ENCODE data around the gene ADAMTS2.

DNA sequence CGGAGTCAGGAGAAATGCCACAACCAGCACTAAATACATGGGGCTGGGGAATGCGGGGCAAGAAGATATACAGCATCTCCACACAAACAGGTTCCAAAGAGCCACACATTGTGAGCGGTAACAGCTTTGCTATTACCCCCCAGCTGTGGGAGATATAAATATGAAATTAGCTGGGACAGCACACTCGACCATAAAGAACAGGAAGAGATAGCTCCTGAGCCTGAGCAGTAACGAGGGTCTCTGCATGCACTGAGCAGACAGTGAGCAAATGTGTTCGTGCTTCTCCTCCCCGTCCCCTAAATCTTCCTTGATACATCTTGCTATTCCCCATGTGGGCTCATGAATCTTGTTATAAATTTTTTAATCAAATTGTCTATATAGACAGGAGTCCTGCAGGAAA, 53.1 kb downstream of the ADAMTS2 start:
- no peak for TF ChIP-seq CTCF (conservative IDR thresholded peaks at IDR 0.05; ENCODE audit: low read depth, low read length)
- TF ChIP-seq MXI1 (IDR thresholded peaks at IDR 0.05; ENCODE audit: borderline replicate concordance, low read depth, low read length): no peak
- TF ChIP-seq MAZ (IDR thresholded peaks at IDR 0.05; ENCODE audit: borderline replicate concordance, low read depth, low read length): no peak
- TF ChIP-seq RAD21 (IDR thresholded peaks at IDR 0.05; ENCODE audit: low read length): no peak
- TF ChIP-seq SMC3 (IDR thresholded peaks at IDR 0.05; ENCODE audit: low read depth, low read length): no peak
- no peak for TF ChIP-seq POLR2A (IDR thresholded peaks at IDR 0.05; ENCODE audit: low read depth, low read length)
- TF ChIP-seq BHLHE40 (IDR thresholded peaks at IDR 0.05; ENCODE audit: low read depth, low read length): no peak
- TF ChIP-seq CEBPB (IDR thresholded peaks at IDR 0.05; ENCODE audit: low read depth, low read length): no peak
- TF ChIP-seq RCOR1 (IDR thresholded peaks at IDR 0.05; ENCODE audit: insufficient replicate concordance, low read length): no peak
- TF ChIP-seq NFE2L2 (IDR thresholded peaks at IDR 0.05; ENCODE audit: low read depth, low read length): no peak
- TF ChIP-seq MAFK (IDR thresholded peaks at IDR 0.05; ENCODE audit: low read depth, low read length): no peak
- no peak for TF ChIP-seq USF2 (IDR thresholded peaks at IDR 0.05; ENCODE audit: low read depth, low read length)
- TF ChIP-seq RFX5 (IDR thresholded peaks at IDR 0.05; ENCODE audit: low read depth, low read length): no peak
- TF ChIP-seq, protein P1, sequence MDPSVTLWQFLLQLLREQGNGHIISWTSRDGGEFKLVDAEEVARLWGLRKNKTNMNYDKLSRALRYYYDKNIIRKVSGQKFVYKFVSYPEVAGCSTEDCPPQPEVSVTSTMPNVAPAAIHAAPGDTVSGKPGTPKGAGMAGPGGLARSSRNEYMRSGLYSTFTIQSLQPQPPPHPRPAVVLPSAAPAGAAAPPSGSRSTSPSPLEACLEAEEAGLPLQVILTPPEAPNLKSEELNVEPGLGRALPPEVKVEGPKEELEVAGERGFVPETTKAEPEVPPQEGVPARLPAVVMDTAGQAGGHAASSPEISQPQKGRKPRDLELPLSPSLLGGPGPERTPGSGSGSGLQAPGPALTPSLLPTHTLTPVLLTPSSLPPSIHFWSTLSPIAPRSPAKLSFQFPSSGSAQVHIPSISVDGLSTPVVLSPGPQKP (IDR thresholded peaks at IDR 0.05; ENCODE audit: borderline replicate concordance, low read depth, low read length): no peak
